NCI-H2227 (cell line): ENCODE measurements around the gene MED13.
"Not testable (repeated sequence)": the region's sequence is repeated elsewhere in the genome, so short reads cannot be mapped to it uniquely, and the experiment has no call there.

Experiments
- DNase-seq: peaks from one replicate; lab custom pipeline; 2025; ENCODE audit not compliant: unreplicated experiment; lab: John Stamatoyannopoulos, UW

MED13 gene

GRCh38 chr17:61927208-61928100 is 137.6 kb downstream of the MED13 start, which contains the start of gene INTS2:
Gene INTS2, minus strand, starts transcription at chr17:61927982. Its CDS starts 1,338 bp downstream, at chr17:61926644.
- peak; percentile 94 for DNase-seq

GRCh38 chr17:61926826-61927207 is 138.3 kb downstream of the MED13 start:
- no peak for DNase-seq

GRCh38 chr17:61915162-61915561 is 149.9 kb downstream of the MED13 start:
- not testable (repeated sequence) for DNase-seq

- DNase-seq: no peak
Measured at GRCh38 chr17:61908292-61909037, 156.6 kb downstream of the MED13 start.

GRCh38 chr17:61907361-61907760 is 157.7 kb downstream of the MED13 start:
- DNase-seq: no peak

GRCh38 chr17:61904094-61904710 is 160.9 kb downstream of the MED13 start:
- DNase-seq: no peak

- no peak for DNase-seq
Measured at GRCh38 chr17:61903251-61903650, 161.8 kb downstream of the MED13 start.

GRCh38 chr17:61897548-61898180 is 167.4 kb downstream of the MED13 start:
- DNase-seq: no peak

- DNase-seq: no peak
Measured at GRCh38 chr17:61895391-61895790, 169.7 kb downstream of the MED13 start.

GRCh38 chr17:61894310-61894709 is 170.8 kb downstream of the MED13 start:
- DNase-seq: not testable (repeated sequence)
